Measurements from ENCODE around the gene LIMS1. TPM values are rescaled to one million over a fixed set of nuclear protein-coding genes. Genes with fewer than 3 reads are reported as not detected.
"Not testable (repeated sequence)": the region's sequence is repeated elsewhere in the genome, so short reads cannot be mapped to it uniquely, and the experiment has no call there.

Gene LIMS1
- total and polyA plus RNA-seq, 2 of the 13 experiments (the other 11 are each of a cell fraction or from before 2014, with no cell fraction given) = 38.3 to 49.6 TPM

- H3K27ac ChIP-seq (ENCODE audit: extremely low read length, insufficient read depth, low read length); FAIRE-seq; H3K4me2 ChIP-seq (ENCODE audit: low read depth, low read length); H3K36me3 ChIP-seq (replicated peaks in 1 of 2; ENCODE audit: control insufficient read depth in 1 of 2, insufficient read depth in 2 of 2, low read length in 2 of 2); in situ Hi-C loops (cut with HindIII; ENCODE audit: extremely low pct_ligation_motif_present, low pct_unique_long_range_greater_than_20kb); DNase-seq (ENCODE audit: low spot score); intact Hi-C loops (cut with micrococcal nuclease; ENCODE audit: unreplicated experiment); CTCF ChIA-PET (ENCODE audit: low intra/inter-chr PET ratio, low total read pairs); H4K20me1 ChIP-seq (ENCODE audit: insufficient read depth, low read length); H2AFZ ChIP-seq (ENCODE audit: low read length); ATAC-seq; H3K9me3 ChIP-seq (ENCODE audit: low read length); H3K27me3 ChIP-seq (ENCODE audit: control insufficient read depth in 1 of 2, insufficient read depth in 2 of 2, low read length in 2 of 2); H3K9ac ChIP-seq (ENCODE audit: insufficient read depth, low read depth, low read length); H3K4me3 ChIP-seq (replicated peaks in 1 of 3; ENCODE audit: insufficient read depth in 1 of 3, low read depth in 2 of 3, low read length in 3 of 3); BruUV-seq (replicated peaks); H3K4me1 ChIP-seq (ENCODE audit: insufficient read depth, low read length); POLR2A ChIA-PET; H3K79me2 ChIP-seq (ENCODE audit: insufficient read depth, low read length): not testable (repeated sequence)
These were observed 9.0 kb upstream of the LIMS1 start for GRCh38 chr2:108525258-108525657.

GRCh38 chr2:108531674-108532055 is 2.6 kb upstream of the LIMS1 start:
- ATAC-seq = no peak
- CTCF ChIA-PET (ENCODE audit: low intra/inter-chr PET ratio, low total read pairs) = no interaction called here
- 96% methylated on average over 5 of the region's 5 CpGs for WGBS (ENCODE audit: low lambda C conversion rate)
- no TSS peak for BruUV-seq (replicated peaks)
- FAIRE-seq = no peak
- in situ Hi-C loops (cut with HindIII; ENCODE audit: extremely low pct_ligation_motif_present, low pct_unique_long_range_greater_than_20kb) (no loop called here), intact Hi-C loops (cut with micrococcal nuclease; ENCODE audit: unreplicated experiment) (loop anchor here (5.0 kb wide), 2 partner anchors 39 to 144 kb away; no protein-coding TSS in a partner anchor)
- peak overlapping the region; percentile 68; the same call in 1 of the 2 replicates for H3K4me2 ChIP-seq (ENCODE audit: low read depth, low read length)
- H3K36me3 ChIP-seq (replicated peaks in 1 of 2; ENCODE audit: control insufficient read depth in 1 of 2, insufficient read depth in 2 of 2, low read length in 2 of 2) = no peaks in the 10 kb centered on the region
- no peaks in the 10 kb centered on the region; a peak in 1 of 5 replicates for H3K27me3 ChIP-seq (ENCODE audit: control insufficient read depth in 1 of 2, insufficient read depth in 2 of 2, low read length in 2 of 2)
- no peak overlapping the region for H3K9ac ChIP-seq (ENCODE audit: insufficient read depth, low read depth, low read length)
- H3K27ac ChIP-seq (ENCODE audit: extremely low read length, insufficient read depth, low read length) = peak overlapping the region; percentile 96
- POLR2A ChIA-PET = no interaction called here
- H4K20me1 ChIP-seq (ENCODE audit: insufficient read depth, low read length) = peaks cover 14% of the 10 kb centered on the region
- peaks cover 21% of the 10 kb centered on the region for H3K79me2 ChIP-seq (ENCODE audit: insufficient read depth, low read length)
- no peaks in the 10 kb centered on the region for H3K9me3 ChIP-seq (ENCODE audit: low read length)
- TF ChIP-seq THYN1 (CRISPR knock-in tag; IDR thresholded peaks at IDR 0.05; ENCODE audit: borderline replicate concordance, low read depth) = no peak
- no peak for TF ChIP-seq HOXA3 (CRISPR knock-in tag; IDR thresholded peaks at IDR 0.05)
- no peak for TF ChIP-seq HIVEP1 (CRISPR knock-in tag; IDR thresholded peaks at IDR 0.05)
- TF ChIP-seq ZNF280D (CRISPR knock-in tag; IDR thresholded peaks at IDR 0.05) = no peak
- no peak for TF ChIP-seq ZNF17 (CRISPR knock-in tag; IDR thresholded peaks at IDR 0.05)
- TF ChIP-seq ZBTB7B (CRISPR knock-in tag; IDR thresholded peaks at IDR 0.05) = no peak
- no peak for TF ChIP-seq GZF1 (CRISPR knock-in tag; IDR thresholded peaks at IDR 0.05)
- no peak for TF ChIP-seq MAX (IDR thresholded peaks at IDR 0.05)
- TF ChIP-seq ZNF788 (CRISPR knock-in tag; IDR thresholded peaks at IDR 0.05; ENCODE audit: borderline replicate concordance) = no peak
- no peak for TF ChIP-seq ZFP36L1 (CRISPR knock-in tag; IDR thresholded peaks at IDR 0.05)
- TF ChIP-seq NFAT5 (CRISPR knock-in tag; IDR thresholded peaks at IDR 0.05) = no peak
- peaks cover 38% of the 10 kb centered on the region for H3K4me1 ChIP-seq (ENCODE audit: insufficient read depth, low read length)
- no peak overlapping the region for H3K4me3 ChIP-seq (replicated peaks in 1 of 3; ENCODE audit: insufficient read depth in 1 of 3, low read depth in 2 of 3, low read length in 3 of 3)
- H2AFZ ChIP-seq (ENCODE audit: low read length) = no peak overlapping the region
- no peak for DNase-seq (ENCODE audit: low spot score)
